Panc1 (cell line): ENCODE data around the gene CEP126. TPM values are rescaled to one million over a fixed set of nuclear protein-coding genes. Genes with fewer than 3 reads are reported as not detected.

Source experiments
- ATAC-seq: fragments of 200-7000 bp; cut with Tn5 transposase; 2 replicates; pipeline ENCODE4 v1.9.1; 2020; ENCODE audit warnings: mild to moderate bottlenecking, moderate library complexity
- BruUV-seq: library from RNA; stranded (reverse); fragments of 400-500 nt; replicated peaks from 2 replicates; lab custom pipeline; 2021; lab: Mats Ljungman, UMichigan
- CTCF ChIA-PET: fragments of 300-600 bp; sonication (Branson Sonifier 250); formaldehyde crosslinking; loops from one replicate; lab custom pipeline; 2022; ENCODE audit warnings: antibody characterized with exemption; lab: Charles Lee
- POLR2A ChIA-PET: fragments of 300-600 bp; sonication (Branson Sonifier 250); formaldehyde crosslinking; loops from one replicate; lab custom pipeline; 2022; ENCODE audit warnings: antibody characterized with exemption; lab: Charles Lee
- DNase-seq: peaks from one replicate; pipeline ENCODE4 v3.0.0-alpha.2; 2010; ENCODE audit warnings: low read depth, low spot score
- H3K27ac ChIP-seq: 2 replicates; pipeline ENCODE4 v1.5.1; 2011; ENCODE audit warnings: mild to moderate bottlenecking, low read length, inconsistent platforms
- H3K27me3 ChIP-seq: fragments of 200-500 bp; sonication (Bioruptor generic); 2 replicates; pipeline ENCODE4 v1.6.0; 2014; ENCODE audit warnings: low read length, inconsistent platforms; ENCODE audit not compliant: control insufficient read depth, insufficient read depth
- H3K36me3 ChIP-seq: fragments of 200-500 bp; sonication (Bioruptor generic); 2 replicates; pipeline ENCODE4 v1.5.1; 2014; ENCODE audit warnings: inconsistent platforms, mild to moderate bottlenecking, low read length, moderate library complexity; ENCODE audit not compliant: control insufficient read depth, insufficient read depth
- H3K4me1 ChIP-seq: 2 replicates; pipeline ENCODE4 v1.5.1; 2011; ENCODE audit warnings: inconsistent platforms, mild to moderate bottlenecking, low read length, moderate library complexity; ENCODE audit not compliant: control insufficient read depth, insufficient read depth
- H3K4me3 ChIP-seq, 2 experiments: 2 replicates each; pipeline ENCODE4 v1.5.1; 2011 to 2012; ENCODE audit warnings: low read depth in 2 of 2, low read length in 2 of 2, mild to moderate bottlenecking in 2 of 2, inconsistent platforms in 1 of 2, moderate library complexity in 1 of 2
- H3K9me3 ChIP-seq: fragments of 200-500 bp; sonication (Bioruptor generic); 2 replicates; pipeline ENCODE4 v1.5.1; 2014; ENCODE audit warnings: low read depth, mild to moderate bottlenecking, inconsistent platforms, low read length, moderate library complexity; ENCODE audit not compliant: control insufficient read depth, insufficient read depth
- CTCF ChIP-seq: fragments of 450-650 bp; IDR thresholded peaks from 2 replicates; pipeline ENCODE4 v1.5.1; 2017; ENCODE audit warnings: mild to moderate bottlenecking
- POLR2AphosphoS5 ChIP-seq: IDR thresholded peaks from 2 replicates; pipeline ENCODE4 v1.6.1; 2012; ENCODE audit warnings: mild to moderate bottlenecking, low read depth, low read length, moderate library complexity
- REST ChIP-seq, 2 experiments: IDR thresholded peaks; 2 replicates each; pipeline ENCODE4 v1.6.1; 2011 to 2012; ENCODE audit warnings: low read depth in 2 of 2, control low read depth in 1 of 2, low read length in 1 of 2, mild to moderate bottlenecking in 1 of 2, moderate library complexity in 1 of 2; ENCODE audit not compliant: insufficient read depth in 1 of 2
- SIN3A ChIP-seq: IDR thresholded peaks from 2 replicates; pipeline ENCODE4 v1.6.1; 2012; ENCODE audit warnings: low read depth, mild to moderate bottlenecking, low read length, moderate library complexity, borderline replicate concordance; ENCODE audit not compliant: insufficient read depth
- TCF7L2 ChIP-seq: IDR thresholded peaks from 2 replicates; pipeline ENCODE4 v1.6.1; 2011; ENCODE audit warnings: mild to moderate bottlenecking, low read depth, low read length, inconsistent platforms
- in situ Hi-C: cut with HindIII; loops from 2 replicates; pipeline ENCODE4 v1.10.0; 2016; ENCODE audit warnings: low sequenced_read_pairs, low pct_unique_long_range_greater_than_20kb
- intact Hi-C: fragments of 100-400 bp; cut with micrococcal nuclease; formaldehyde crosslinking; loops from one replicate; pipeline ENCODE4 v1.10.0; 2022; ENCODE audit not compliant: unreplicated experiment
- total RNA-seq: library from RNA; stranded (reverse); gene quantifications from one replicate; pipeline ENCODE4 v1.2.1, GENCODE V29; 2021; ENCODE audit not compliant: unreplicated experiment

Gene CEP126
- total RNA-seq, 1 experiment from 2014 or later = 6.6 TPM

- in situ Hi-C loops = no loop called here
- POLR2A ChIA-PET = interaction anchor here (0.5 kb wide), 1 partner anchor 678 kb away, joined by 6 read pairs; no protein-coding TSS in a partner anchor
- no TSS peak for BruUV-seq
- ATAC-seq = no peak
- H3K27me3 ChIP-seq = no peaks in the 10 kb centered on the region
- H3K9me3 ChIP-seq = no peaks in the 10 kb centered on the region
- H3K4me1 ChIP-seq = peaks cover 9% of the 10 kb centered on the region
- H3K36me3 ChIP-seq = no peaks in the 10 kb centered on the region
- no peak overlapping the region for H3K4me3 ChIP-seq
- CTCF ChIA-PET = no interaction called here
- intact Hi-C loops = no loop called here
- TF ChIP-seq REST (IDR thresholded peaks at IDR 0.05; ENCODE audit: insufficient read depth in 1 of 2, low read depth in 2 of 2, low read length in 1 of 2) (no peak), CTCF (no peak)
- no peak overlapping the region for H3K27ac ChIP-seq
- no peak for DNase-seq
Measured at GRCh38 chr11:101920992-101921391, 6.2 kb downstream of the CEP126 start.

GRCh38 chr11:101923554-101923953 is 8.7 kb downstream of the CEP126 start:
- Histone ChIP-seq H3K36me3 (no peaks in the 10 kb centered on the region), H3K9me3 (no peaks in the 10 kb centered on the region), H3K27me3 (no peaks in the 10 kb centered on the region), H3K4me1 (no peaks in the 10 kb centered on the region; the same call in 1 of the 2 replicates), H3K4me3 (no peak overlapping the region), H3K27ac (no peak overlapping the region)
- no peak for TF ChIP-seq CTCF
- TF ChIP-seq TCF7L2 = no peak
- TF ChIP-seq SIN3A = no peak
- no peak for TF ChIP-seq REST (IDR thresholded peaks at IDR 0.05; ENCODE audit: insufficient read depth in 1 of 2, low read depth in 2 of 2, low read length in 1 of 2)
- TF ChIP-seq POLR2AphosphoS5 = no peak
- ATAC-seq (no peak), DNase-seq (no peak)
- no TSS peak for BruUV-seq
- POLR2A ChIA-PET = no interaction called here
- intact Hi-C loops = no loop called here
- in situ Hi-C loops = no loop called here
- CTCF ChIA-PET = no interaction called here
